Airway epithelial cell (primary cell): Measurements from ENCODE around the gene VPS18. TPM values are rescaled to one million over a fixed set of nuclear protein-coding genes. Genes with fewer than 3 reads are reported as not detected.

Experiments used
- total RNA-seq: library from RNA; depleted of rRNA; stranded (reverse); fragments of >200 nt; gene quantifications from 2 replicates; pipeline ENCODE4 v1.2.3, GENCODE V29; 2015

The VPS18 gene, protein sequence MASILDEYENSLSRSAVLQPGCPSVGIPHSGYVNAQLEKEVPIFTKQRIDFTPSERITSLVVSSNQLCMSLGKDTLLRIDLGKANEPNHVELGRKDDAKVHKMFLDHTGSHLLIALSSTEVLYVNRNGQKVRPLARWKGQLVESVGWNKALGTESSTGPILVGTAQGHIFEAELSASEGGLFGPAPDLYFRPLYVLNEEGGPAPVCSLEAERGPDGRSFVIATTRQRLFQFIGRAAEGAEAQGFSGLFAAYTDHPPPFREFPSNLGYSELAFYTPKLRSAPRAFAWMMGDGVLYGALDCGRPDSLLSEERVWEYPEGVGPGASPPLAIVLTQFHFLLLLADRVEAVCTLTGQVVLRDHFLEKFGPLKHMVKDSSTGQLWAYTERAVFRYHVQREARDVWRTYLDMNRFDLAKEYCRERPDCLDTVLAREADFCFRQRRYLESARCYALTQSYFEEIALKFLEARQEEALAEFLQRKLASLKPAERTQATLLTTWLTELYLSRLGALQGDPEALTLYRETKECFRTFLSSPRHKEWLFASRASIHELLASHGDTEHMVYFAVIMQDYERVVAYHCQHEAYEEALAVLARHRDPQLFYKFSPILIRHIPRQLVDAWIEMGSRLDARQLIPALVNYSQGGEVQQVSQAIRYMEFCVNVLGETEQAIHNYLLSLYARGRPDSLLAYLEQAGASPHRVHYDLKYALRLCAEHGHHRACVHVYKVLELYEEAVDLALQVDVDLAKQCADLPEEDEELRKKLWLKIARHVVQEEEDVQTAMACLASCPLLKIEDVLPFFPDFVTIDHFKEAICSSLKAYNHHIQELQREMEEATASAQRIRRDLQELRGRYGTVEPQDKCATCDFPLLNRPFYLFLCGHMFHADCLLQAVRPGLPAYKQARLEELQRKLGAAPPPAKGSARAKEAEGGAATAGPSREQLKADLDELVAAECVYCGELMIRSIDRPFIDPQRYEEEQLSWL
- 30.6 and 33.9 TPM in 2 replicates for total RNA-seq

DNA sequence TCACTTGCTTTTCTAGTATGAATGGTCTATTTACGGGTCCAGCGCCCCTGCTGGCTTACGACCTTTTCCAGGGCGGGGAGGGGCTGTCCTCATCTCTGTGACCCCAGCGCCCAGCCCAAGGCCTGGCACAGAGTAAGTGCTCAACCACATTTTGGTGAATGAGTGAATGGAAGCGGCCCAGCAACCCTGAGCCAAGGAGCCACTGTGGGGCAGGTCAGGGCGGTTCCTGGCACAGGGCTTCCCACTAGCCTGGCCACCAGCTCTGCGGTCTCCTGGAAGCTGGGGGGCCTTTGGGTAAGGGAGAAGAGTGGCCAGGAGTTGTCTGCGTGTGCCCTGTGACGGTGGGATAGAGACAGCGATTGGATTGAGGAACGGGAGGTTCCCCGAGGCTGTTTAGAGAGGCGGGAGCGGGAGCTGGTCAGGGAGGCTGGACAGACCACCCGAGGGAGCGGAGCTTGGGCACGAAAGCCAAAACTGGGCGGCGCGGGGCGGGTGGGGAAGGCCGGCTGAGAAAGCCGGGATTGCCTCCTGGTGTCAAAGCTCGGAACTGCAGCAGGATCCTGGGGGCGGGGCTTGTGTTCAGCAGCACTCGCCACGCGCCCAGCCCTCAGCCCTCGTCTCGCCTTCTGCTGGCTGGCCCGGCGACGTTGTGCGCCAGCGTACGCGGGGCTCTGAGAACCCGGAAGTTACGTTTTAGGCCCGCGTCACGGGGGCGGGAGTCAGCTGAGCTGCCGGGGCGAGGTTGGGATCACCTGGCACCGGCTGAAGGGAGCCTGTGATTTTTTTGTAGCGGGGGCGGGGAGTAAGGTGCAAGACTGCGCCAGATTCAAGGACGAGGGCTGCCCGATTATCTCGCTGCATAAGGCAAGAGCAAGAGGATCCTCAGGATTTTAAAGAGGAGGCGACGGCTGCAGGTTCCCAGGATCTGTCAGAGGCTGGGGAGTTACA lies at the start of gene VPS18:
TSS of gene VPS18 (plus strand) at position 718 of the 948 bp plus-strand sequence. CDS start 319 bp downstream, outside the sequence.

DNA sequence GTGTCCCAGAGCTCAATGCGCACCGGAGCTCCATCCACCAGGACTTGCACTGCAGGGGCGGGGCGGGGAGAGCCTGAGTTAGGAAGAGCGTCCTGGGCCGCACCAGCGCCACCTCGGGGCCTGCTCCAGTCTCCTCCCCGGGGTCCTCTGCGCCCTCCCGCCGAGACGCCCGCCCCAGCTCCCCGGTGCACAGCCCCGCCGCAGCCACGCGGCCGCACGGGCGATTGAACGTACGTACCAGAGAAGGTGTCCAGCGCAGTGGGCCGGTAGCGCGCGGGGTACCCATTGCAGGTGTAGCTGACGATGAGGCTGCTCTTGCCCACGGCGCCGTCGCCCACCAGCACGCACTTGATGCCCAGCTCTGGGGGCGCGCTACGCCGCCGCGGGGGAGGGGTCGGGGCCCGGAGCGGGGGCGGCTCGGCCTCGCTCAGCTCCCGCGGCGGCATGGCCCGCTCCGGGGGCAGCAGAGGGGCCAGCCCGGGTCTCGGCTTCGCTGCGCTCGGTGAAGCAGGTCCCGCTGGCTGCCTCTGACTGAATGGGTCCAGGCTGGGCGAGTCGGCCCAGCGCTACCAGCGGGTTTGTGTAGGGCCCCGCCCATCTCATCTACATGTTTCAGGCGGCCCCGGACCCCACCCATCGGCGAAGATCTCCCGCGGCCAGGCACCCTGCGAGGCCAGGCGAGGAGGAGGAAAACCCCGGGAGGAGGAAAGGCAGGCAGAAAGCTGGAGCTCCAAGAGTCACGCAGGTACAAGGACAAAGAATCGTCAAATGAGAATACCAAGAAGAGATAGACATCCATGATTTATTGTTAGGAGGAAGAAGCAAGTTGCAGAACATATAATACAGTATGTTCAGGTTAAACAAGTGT lies 20.3 kb upstream of the VPS18 start, which contains the start of gene RHOV:
TSS of gene RHOV (minus strand) at position 541 of the 868 bp plus-strand sequence. CDS start at position 446, 95 bp downstream.

GRCh38 chr15:40928821-40929659 lies 34.8 kb downstream of the VPS18 start, which contains the start of gene DLL4:
Gene DLL4, plus strand, starts transcription at chr15:40929340. Its CDS starts 329 bp downstream, at chr15:40929669.

GRCh38 chr15:40952901-40953712 lies 58.9 kb downstream of the VPS18 start, which contains the start of gene CHAC1:
Gene CHAC1, plus strand, starts transcription at chr15:40953471. Its CDS starts 113 bp downstream, at chr15:40953584.

Other genes with a start within 250 kb of the VPS18 start
- 10.8 and 13.8 TPM in 2 replicates for gene RAD51, start 199.3 kb upstream of the VPS18 start, total RNA-seq
- gene RMDN3, start 139.2 kb upstream of the VPS18 start, total RNA-seq, result 22.3 and 29.5 TPM in 2 replicates
- gene GCHFR, start 130.4 kb upstream of the VPS18 start, total RNA-seq, result 22.6 and 29.3 TPM in 2 replicates
- gene C15orf62, start 124.5 kb upstream of the VPS18 start, total RNA-seq, result 0.99 and 2.4 TPM in 2 replicates
- gene ZFYVE19, start 87.4 kb upstream of the VPS18 start, total RNA-seq, result 39.2 and 39.7 TPM in 2 replicates
- gene DNAJC17, start 87.0 kb upstream of the VPS18 start, total RNA-seq, result 21.7 and 28.5 TPM in 2 replicates
- not detected in 2 replicates for gene PPP1R14D, start 65.7 kb upstream of the VPS18 start, total RNA-seq
- 330 and 346 TPM in 2 replicates for gene SPINT1, start 50.4 kb upstream of the VPS18 start, total RNA-seq
- 52.2 and 61.1 TPM in 2 replicates for gene RHOV, start 20.2 kb upstream of the VPS18 start, total RNA-seq
- gene DLL4, start 34.9 kb downstream of the VPS18 start, total RNA-seq, result 0.35 TPM in 1 of 2 replicates, not detected in the other
- 5.9 and 10.5 TPM in 2 replicates for gene CHAC1, start 59.0 kb downstream of the VPS18 start, total RNA-seq
- gene INO80, start 221.8 kb downstream of the VPS18 start, total RNA-seq, result 8.7 and 16.7 TPM in 2 replicates